Neural progenitor cell (in vitro differentiated cells): Measurements from ENCODE around the gene SMYD5.

Experiments
- EZH2 ChIP-seq: fragments of 200-600 bp; sonication (generic); IDR thresholded peaks from 2 replicates; pipeline ENCODE4 v1.6.1; 2017; ENCODE audit warnings: antibody characterized with exemption, mild to moderate bottlenecking, moderate library complexity
- TF ChIP-seq, protein P1 (sequence below): fragments of 200-600 bp; sonication (generic); IDR thresholded peaks from 2 replicates; pipeline ENCODE4 v1.5.1; 2017; ENCODE audit warnings: antibody characterized with exemption, mild to moderate bottlenecking

DNA sequence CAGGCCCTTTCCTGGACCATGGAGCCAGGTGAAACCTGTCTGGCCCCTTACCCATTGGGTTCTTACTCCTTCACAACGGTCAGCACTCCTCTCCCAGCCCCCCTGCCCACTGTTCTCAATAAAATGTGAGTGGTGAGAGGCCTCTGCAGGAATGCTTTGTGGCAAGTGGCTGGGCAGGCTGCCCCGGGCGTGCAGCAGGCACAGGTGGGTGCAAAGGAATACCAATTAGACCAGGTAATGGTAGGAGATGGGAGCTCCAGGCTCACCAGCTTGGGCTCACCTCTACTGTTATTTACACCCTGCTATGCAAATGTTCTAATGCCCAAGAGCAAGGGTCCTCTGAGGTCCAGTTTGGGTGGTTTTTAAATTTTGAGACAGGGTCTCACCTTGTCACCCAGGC, 13.0 kb downstream of the SMYD5 start:
- TF ChIP-seq, protein P1, sequence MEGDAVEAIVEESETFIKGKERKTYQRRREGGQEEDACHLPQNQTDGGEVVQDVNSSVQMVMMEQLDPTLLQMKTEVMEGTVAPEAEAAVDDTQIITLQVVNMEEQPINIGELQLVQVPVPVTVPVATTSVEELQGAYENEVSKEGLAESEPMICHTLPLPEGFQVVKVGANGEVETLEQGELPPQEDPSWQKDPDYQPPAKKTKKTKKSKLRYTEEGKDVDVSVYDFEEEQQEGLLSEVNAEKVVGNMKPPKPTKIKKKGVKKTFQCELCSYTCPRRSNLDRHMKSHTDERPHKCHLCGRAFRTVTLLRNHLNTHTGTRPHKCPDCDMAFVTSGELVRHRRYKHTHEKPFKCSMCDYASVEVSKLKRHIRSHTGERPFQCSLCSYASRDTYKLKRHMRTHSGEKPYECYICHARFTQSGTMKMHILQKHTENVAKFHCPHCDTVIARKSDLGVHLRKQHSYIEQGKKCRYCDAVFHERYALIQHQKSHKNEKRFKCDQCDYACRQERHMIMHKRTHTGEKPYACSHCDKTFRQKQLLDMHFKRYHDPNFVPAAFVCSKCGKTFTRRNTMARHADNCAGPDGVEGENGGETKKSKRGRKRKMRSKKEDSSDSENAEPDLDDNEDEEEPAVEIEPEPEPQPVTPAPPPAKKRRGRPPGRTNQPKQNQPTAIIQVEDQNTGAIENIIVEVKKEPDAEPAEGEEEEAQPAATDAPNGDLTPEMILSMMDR, result no peak
- no peak for TF ChIP-seq EZH2
